CD4-positive, CD25-positive, alpha-beta regulatory T cell (primary cell): ENCODE data around the gene SIK3. TPM values are rescaled to one million over a fixed set of nuclear protein-coding genes. Genes with fewer than 3 reads are reported as not detected.

ENCODE experiments used
- ATAC-seq, 2 donors: fragments of 150-1000 bp; cut with Tn5 transposase; one replicate each; pipeline ENCODE4 v1.10.0; 2021; ENCODE audit warnings: low read depth in 2 of 2, moderate number of reproducible peaks in 2 of 2, moderate library complexity in 1 of 2
- DNase-seq, 3 donors: peaks; one replicate each; pipeline versions ENCODE4 v3.0.0 to v3.0.0-alpha.2; 2012 to 2022; ENCODE audit warnings: mixed read lengths in 1 of 3
- H3K27ac ChIP-seq: one replicate; pipeline ENCODE4 v1.7.0; 2013; ENCODE audit warnings: mild to moderate bottlenecking, low read length; ENCODE audit not compliant: insufficient read depth, poor library complexity, severe bottlenecking
- H3K27me3 ChIP-seq: one replicate; pipeline ENCODE4 v1.7.0; 2013; ENCODE audit warnings: low read length; ENCODE audit not compliant: control insufficient read depth, insufficient read depth
- H3K36me3 ChIP-seq: one replicate; pipeline ENCODE4 v1.7.0; 2013; ENCODE audit warnings: mild to moderate bottlenecking, low read length, moderate library complexity; ENCODE audit not compliant: control insufficient read depth, insufficient read depth
- H3K4me1 ChIP-seq: 2 replicates; pipeline ENCODE4 v1.7.0; 2013; ENCODE audit warnings: mild to moderate bottlenecking, low read length; ENCODE audit not compliant: insufficient read depth, control insufficient read depth, poor library complexity, severe bottlenecking
- H3K4me3 ChIP-seq: one replicate; pipeline ENCODE4 v1.7.0; 2013; ENCODE audit warnings: low read depth, mild to moderate bottlenecking, low read length, moderate library complexity
- H3K9me3 ChIP-seq, 2 experiments: 1 replicate in 1 of 2; 2 replicates in 1 of 2; pipeline ENCODE4 v1.7.0; 2013; ENCODE audit warnings: low read length in 2 of 2, mild to moderate bottlenecking in 1 of 2, moderate library complexity in 1 of 2; ENCODE audit not compliant: control insufficient read depth in 2 of 2
- H3K27ac Mint-ChIP-seq, 3 donors: one replicate each; pipeline ENCODE4 v1.8.0; 2020 to 2022; ENCODE audit warnings: mild to moderate bottlenecking in 3 of 3, mixed read lengths in 3 of 3, moderate library complexity in 2 of 3
- H3K27me3 Mint-ChIP-seq: one replicate; pipeline ENCODE4 v1.8.0; 2022; ENCODE audit warnings: mild to moderate bottlenecking, mixed read lengths
- H3K36me3 Mint-ChIP-seq: one replicate; pipeline ENCODE4 v1.8.0; 2020; ENCODE audit warnings: mixed read lengths
- H3K4me1 Mint-ChIP-seq, 4 donors: one replicate each; pipeline ENCODE4 v1.8.0; 2020 to 2022; ENCODE audit warnings: mixed read lengths in 4 of 4, mild to moderate bottlenecking in 1 of 4
- H3K4me3 Mint-ChIP-seq, 4 donors: one replicate each; pipeline ENCODE4 v1.8.0; 2020 to 2022; ENCODE audit warnings: mild to moderate bottlenecking in 4 of 4, mixed read lengths in 4 of 4, moderate library complexity in 3 of 4
- H3K9me3 Mint-ChIP-seq, 7 donors: one replicate each; pipeline ENCODE4 v1.8.0; 2020 to 2022; ENCODE audit warnings: mixed read lengths in 7 of 7, mild to moderate bottlenecking in 3 of 7, moderate library complexity in 2 of 7
- polyA plus RNA-seq, 4 donors: library from polyadenylated mRNA; unstranded; fragments of 300-500 nt; fragmentation: Illumina TruSeq; gene quantifications; one replicate each; pipeline ENCODE4 v1.2.3, GENCODE V29; 2021
- total RNA-seq: library from RNA; stranded (reverse); gene quantifications from one replicate; pipeline ENCODE4 v1.2.3, GENCODE V29; 2022

Gene SIK3
- total and polyA plus RNA-seq, 5 donors from 2014 or later: 7.0 to 55.2 (median 9.4) TPM

DNA sequence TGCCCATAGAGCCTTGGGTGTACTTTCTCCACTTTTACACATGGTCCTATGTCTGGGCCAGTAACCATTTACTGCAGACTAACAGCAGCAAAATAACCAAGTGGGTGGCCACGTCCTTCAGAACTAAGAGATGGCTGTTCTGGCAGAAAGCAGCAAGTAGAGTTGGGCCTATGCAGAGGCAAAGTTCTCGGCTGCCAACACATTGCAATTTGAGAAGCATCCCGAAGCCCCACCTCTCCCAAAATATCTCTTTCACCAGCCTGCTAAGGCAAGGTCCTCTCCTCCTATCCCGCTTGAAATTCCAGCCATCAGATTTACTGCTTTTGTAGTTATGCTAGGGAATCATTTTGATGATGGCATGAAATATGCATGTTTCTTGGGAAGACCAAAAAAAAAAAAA is 142.3 kb downstream of the SIK3 start:
- H3K9me3 Mint-ChIP-seq: no peaks in the 10 kb centered on the region
- no peaks in the 10 kb centered on the region for H3K27me3 Mint-ChIP-seq
- H3K36me3 Mint-ChIP-seq: peaks cover 29% of the 10 kb centered on the region

DNA sequence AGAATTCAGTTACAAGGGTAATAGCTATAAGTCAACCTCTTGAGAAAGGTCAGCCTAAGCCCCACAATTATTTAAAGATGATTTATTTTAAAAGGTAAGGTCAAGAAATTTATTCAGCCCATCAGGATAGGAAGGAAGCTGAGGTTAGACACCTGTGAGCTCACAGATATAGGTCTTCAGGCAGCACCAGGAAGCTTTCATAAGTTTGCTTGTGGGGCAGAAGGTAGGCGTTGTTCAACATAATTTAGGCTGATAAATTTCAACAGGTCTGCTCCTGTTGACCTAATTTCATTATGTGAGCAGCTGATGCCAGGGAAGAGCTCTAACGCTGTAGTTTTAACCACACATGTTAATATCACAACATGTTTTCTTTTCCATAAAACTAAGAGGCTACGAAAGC is 142.7 kb downstream of the SIK3 start:
- Mint-ChIP-seq H3K27me3 (no peaks in the 10 kb centered on the region), H3K4me3 (no peak overlapping the region), H3K4me1 (peaks cover 28 to 49% (median 36%) of the 10 kb centered on the region in 4 donors), H3K36me3 (peaks cover 33% of the 10 kb centered on the region), H3K27ac (peak overlapping the region in 1 of 3 donors; percentile 74), H3K9me3 (no peaks in the 10 kb centered on the region)
- ATAC-seq (peak in 1 of 2 donors; percentile 47), DNase-seq (peak in 1 of 3 donors; percentile 34)
- Histone ChIP-seq H3K36me3 (peaks cover 5% of the 10 kb centered on the region), H3K27me3 (no peaks in the 10 kb centered on the region), H3K4me1 (peaks cover 29% of the 10 kb centered on the region), H3K9me3 (no peaks in the 10 kb centered on the region), H3K4me3 (peak overlapping the region; percentile 43), H3K27ac (peak overlapping the region; percentile 65)

More for the DNA sequence above, 142.3 kb downstream of the SIK3 start:
- peak overlapping the region; percentile 43 for H3K4me3 ChIP-seq
- ATAC-seq: peak in 1 of 2 donors; percentile 16
- H3K4me1 ChIP-seq: peaks cover 29% of the 10 kb centered on the region
- no peaks in the 10 kb centered on the region for H3K9me3 ChIP-seq
- Mint-ChIP-seq H3K4me1 (peaks cover 28 to 53% (median 38%) of the 10 kb centered on the region in 4 donors), H3K4me3 (no peak overlapping the region), H3K27ac (peak overlapping the region; percentile 38 to 74 (median 51))
- peaks cover 1% of the 10 kb centered on the region for H3K36me3 ChIP-seq
- peak overlapping the region; percentile 65 for H3K27ac ChIP-seq
- H3K27me3 ChIP-seq: no peaks in the 10 kb centered on the region
- DNase-seq: no peak

DNA sequence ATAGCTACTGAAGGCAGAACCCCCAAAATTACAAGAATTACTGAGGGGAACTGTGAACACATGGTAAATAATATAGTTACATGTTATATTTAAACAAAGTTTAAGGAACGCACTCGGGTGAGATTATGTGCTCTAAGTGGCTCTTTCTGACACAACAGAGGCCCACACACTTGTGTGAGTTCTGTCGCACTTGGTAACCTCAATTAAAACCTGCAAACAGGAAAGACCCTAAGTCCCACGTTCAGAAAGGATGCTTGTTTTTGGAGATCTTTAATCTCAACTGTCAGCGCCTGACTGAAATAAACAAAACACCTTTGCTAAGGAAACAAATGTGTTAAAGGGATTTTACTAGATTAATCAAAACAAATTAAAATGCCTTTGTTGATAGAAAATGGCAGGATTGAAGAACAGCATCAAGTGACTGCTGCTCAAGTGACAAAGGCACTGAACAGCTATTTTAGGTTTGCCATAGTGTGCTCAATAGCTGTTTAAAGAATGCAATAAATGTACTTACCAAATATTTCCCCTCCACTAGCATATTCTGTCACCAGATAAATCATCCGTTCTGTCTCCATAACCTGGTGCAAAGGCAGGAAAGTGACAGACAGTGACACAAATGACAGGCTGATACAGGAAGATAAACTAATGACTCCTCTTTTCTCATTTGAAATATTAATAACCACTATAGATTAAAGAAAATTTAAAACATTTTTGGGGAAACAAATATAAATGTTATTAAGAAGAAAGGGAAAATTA is 144.5 kb downstream of the SIK3 start:
- peaks cover 45% of the 10 kb centered on the region for H3K36me3 Mint-ChIP-seq
- ATAC-seq (no peak), DNase-seq (no peak)
- H3K4me1 ChIP-seq: peaks cover 29% of the 10 kb centered on the region
- peaks cover 26 to 40% (median 33%) of the 10 kb centered on the region in 4 donors for H3K4me1 Mint-ChIP-seq
- H3K36me3 ChIP-seq: peaks cover 15% of the 10 kb centered on the region
- no peak overlapping the region for H3K4me3 Mint-ChIP-seq
- no peaks in the 10 kb centered on the region for H3K9me3 Mint-ChIP-seq
- no peaks in the 10 kb centered on the region for H3K27me3 ChIP-seq
- H3K9me3 ChIP-seq: no peaks in the 10 kb centered on the region
- no peak overlapping the region for H3K27ac ChIP-seq
- H3K27ac Mint-ChIP-seq: peak overlapping the region in 1 of 3 donors; percentile 23
- H3K4me3 ChIP-seq: no peak overlapping the region
- H3K27me3 Mint-ChIP-seq: no peaks in the 10 kb centered on the region

DNA sequence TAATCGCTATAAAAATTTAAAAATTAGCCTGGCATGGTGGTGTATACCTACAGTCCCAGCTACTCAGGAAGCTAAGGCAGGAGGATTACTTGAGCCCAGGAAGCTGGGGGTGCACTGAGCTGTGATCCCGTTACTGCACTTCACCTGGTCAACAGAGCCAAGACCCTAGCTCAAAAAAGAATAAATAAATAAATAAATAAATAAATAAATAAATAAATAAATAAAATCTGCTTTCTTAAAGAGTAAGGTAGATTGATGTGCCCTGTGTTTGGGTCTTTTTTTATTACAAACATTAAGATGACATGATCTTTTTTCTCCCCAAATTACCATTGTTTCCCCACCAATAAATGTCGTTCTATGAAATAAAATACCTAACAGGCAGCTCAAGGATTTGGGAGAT is 146.5 kb downstream of the SIK3 start:
- Histone ChIP-seq H3K36me3 (peaks cover 15% of the 10 kb centered on the region), H3K4me3 (no peak overlapping the region), H3K27me3 (no peaks in the 10 kb centered on the region), H3K9me3 (no peaks in the 10 kb centered on the region), H3K4me1 (peaks cover 28% of the 10 kb centered on the region), H3K27ac (no peak overlapping the region)
- peaks cover 45% of the 10 kb centered on the region for H3K36me3 Mint-ChIP-seq
- no peak for DNase-seq
- H3K4me3 Mint-ChIP-seq: no peak overlapping the region
- no peaks in the 10 kb centered on the region for H3K9me3 Mint-ChIP-seq
- no peaks in the 10 kb centered on the region for H3K27me3 Mint-ChIP-seq
- H3K4me1 Mint-ChIP-seq: peaks cover 12 to 29% (median 20%) of the 10 kb centered on the region in 4 donors
- ATAC-seq: no peak
- H3K27ac Mint-ChIP-seq: no peak overlapping the region

DNA sequence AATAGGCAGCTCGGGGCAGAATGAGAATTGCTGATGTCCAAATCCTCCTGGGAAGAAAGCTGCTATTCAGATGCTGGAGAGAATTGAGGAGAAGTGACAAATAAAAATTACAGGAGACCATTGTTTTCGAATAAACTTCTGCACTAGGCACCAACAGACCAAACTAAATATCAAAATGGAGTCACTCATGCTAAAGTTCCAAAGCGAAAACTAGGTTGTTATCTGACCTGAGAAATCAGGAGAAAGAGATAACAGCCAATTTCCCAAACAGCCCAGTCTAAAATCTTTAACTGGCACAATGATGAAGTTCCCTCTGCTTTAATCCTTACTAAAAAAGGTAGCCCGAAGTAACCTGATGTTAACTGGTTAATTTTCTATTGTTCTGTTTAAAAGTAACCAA is 148.0 kb downstream of the SIK3 start:
- no peaks in the 10 kb centered on the region for H3K27me3 Mint-ChIP-seq
- DNase-seq (no peak), ATAC-seq (no peak)
- H3K4me1 Mint-ChIP-seq: peaks cover 4 to 26% (median 15%) of the 10 kb centered on the region in 4 donors
- H3K9me3 Mint-ChIP-seq: no peaks in the 10 kb centered on the region
- Histone ChIP-seq H3K36me3 (peaks cover 15% of the 10 kb centered on the region), H3K27ac (no peak overlapping the region), H3K27me3 (no peaks in the 10 kb centered on the region), H3K9me3 (no peaks in the 10 kb centered on the region), H3K4me3 (no peak overlapping the region), H3K4me1 (peaks cover 13% of the 10 kb centered on the region)
- H3K36me3 Mint-ChIP-seq: peaks cover 50% of the 10 kb centered on the region
- H3K4me3 Mint-ChIP-seq: no peak overlapping the region
- H3K27ac Mint-ChIP-seq: no peak overlapping the region

DNA sequence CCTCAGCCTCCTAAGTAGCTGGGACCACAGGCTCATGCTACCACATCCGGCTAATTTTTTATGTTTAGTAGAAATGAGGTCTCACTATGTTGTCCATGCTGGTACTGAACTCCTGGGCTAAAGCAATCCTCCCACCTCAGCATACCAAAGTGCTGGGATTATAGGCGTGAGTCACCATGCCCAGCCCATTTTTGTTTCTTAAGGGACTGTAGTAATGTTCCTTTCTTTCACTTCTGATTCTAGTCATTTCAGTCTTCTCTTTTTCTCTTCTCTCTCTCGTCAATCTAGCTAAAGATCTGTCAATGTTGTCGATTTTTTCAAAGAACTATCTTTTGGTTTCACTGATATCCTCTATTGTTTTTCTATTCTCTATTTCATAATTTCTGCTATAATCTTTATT is 149.8 kb downstream of the SIK3 start:
- H3K4me1 Mint-ChIP-seq: peaks cover 4 to 20% (median 13%) of the 10 kb centered on the region in 4 donors
- H3K36me3 ChIP-seq: peaks cover 24% of the 10 kb centered on the region
- no peak overlapping the region for H3K27ac ChIP-seq
- peaks cover 2% of the 10 kb centered on the region for H3K4me1 ChIP-seq
- H3K27me3 Mint-ChIP-seq: no peaks in the 10 kb centered on the region
- DNase-seq (peak in 1 of 3 donors; percentile 42), ATAC-seq (no peak)
- peaks cover 50% of the 10 kb centered on the region for H3K36me3 Mint-ChIP-seq
- no peak overlapping the region for H3K4me3 Mint-ChIP-seq
- H3K9me3 Mint-ChIP-seq: no peaks in the 10 kb centered on the region
- H3K27me3 ChIP-seq: no peaks in the 10 kb centered on the region
- no peaks in the 10 kb centered on the region for H3K9me3 ChIP-seq
- no peak overlapping the region for H3K27ac Mint-ChIP-seq
- H3K4me3 ChIP-seq: no peak overlapping the region

DNA sequence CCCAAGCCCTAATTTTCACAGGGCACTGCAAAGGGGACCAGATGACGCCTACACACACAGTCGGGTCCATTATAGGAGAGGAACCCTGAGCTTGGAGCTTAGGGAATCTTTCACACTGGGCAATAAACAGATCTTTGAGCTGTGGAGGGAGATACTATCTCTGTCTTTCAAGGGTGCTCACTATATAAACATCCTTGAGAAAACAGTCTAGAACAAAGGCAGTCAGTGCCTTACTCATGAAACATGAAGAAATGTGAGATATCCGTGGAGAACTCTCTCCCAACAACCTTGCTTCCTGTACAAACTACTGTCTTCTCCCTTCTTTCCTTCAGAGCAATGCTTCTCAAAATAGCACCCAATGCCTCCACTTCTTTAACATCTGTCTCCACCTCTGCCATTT is 151.8 kb downstream of the SIK3 start:
- no peaks in the 10 kb centered on the region for H3K27me3 Mint-ChIP-seq
- H3K4me3 Mint-ChIP-seq: no peak overlapping the region
- no peak overlapping the region for H3K27ac Mint-ChIP-seq

DNA sequence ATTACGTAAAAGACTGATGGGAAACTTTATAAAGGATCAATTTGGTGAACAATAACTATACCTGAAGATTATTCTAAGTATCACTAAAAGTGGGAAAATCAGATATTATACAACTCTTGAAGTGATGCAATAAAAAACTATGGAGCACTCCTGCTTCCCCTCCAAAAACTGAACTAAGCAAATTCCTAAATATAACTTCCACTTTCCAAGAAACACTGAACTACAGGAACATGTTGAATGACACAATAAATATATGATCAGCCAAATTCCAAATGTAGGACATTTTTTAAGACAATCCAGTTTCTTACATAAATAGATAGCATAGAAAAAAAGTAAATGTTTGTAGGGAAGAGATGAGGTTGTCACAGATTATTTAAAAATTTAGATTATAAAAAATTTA is 158.7 kb downstream of the SIK3 start:
- DNase-seq: no peak
- no peaks in the 10 kb centered on the region for H3K9me3 ChIP-seq
- H3K27me3 Mint-ChIP-seq: no peaks in the 10 kb centered on the region
- no peak overlapping the region for H3K27ac ChIP-seq
- H3K4me1 Mint-ChIP-seq: peaks cover 3 to 13% (median 10%) of the 10 kb centered on the region in 4 donors
- no peak overlapping the region for H3K4me3 Mint-ChIP-seq
- no peaks in the 10 kb centered on the region for H3K27me3 ChIP-seq
- H3K36me3 Mint-ChIP-seq: peaks cover 32% of the 10 kb centered on the region
- H3K36me3 ChIP-seq: peaks cover 9% of the 10 kb centered on the region
- H3K4me1 ChIP-seq: no peaks in the 10 kb centered on the region
- peaks cover 0 to 7% (median 0%) of the 10 kb centered on the region in 7 donors for H3K9me3 Mint-ChIP-seq
- H3K27ac Mint-ChIP-seq: no peak overlapping the region
- ATAC-seq: no peak
- H3K4me3 ChIP-seq: no peak overlapping the region

More for the DNA sequence above, 151.8 kb downstream of the SIK3 start:
- H3K4me3 ChIP-seq: no peak overlapping the region
- Mint-ChIP-seq H3K4me1 (peaks cover 10 to 21% (median 14%) of the 10 kb centered on the region in 4 donors), H3K9me3 (no peaks in the 10 kb centered on the region), H3K36me3 (peaks cover 56% of the 10 kb centered on the region)
- no peaks in the 10 kb centered on the region for H3K27me3 ChIP-seq
- H3K9me3 ChIP-seq: no peaks in the 10 kb centered on the region
- DNase-seq: no peak
- H3K4me1 ChIP-seq: no peaks in the 10 kb centered on the region
- no peak overlapping the region for H3K27ac ChIP-seq
- ATAC-seq: no peak
- peaks cover 24% of the 10 kb centered on the region for H3K36me3 ChIP-seq
